ENCODE measurements around the gene CACNG4. TPM values are rescaled to one million over a fixed set of nuclear protein-coding genes. Genes with fewer than 3 reads are reported as not detected.

CACNG4 gene
- total RNA-seq, 4 donors from 2014 or later: not detected

DNA sequence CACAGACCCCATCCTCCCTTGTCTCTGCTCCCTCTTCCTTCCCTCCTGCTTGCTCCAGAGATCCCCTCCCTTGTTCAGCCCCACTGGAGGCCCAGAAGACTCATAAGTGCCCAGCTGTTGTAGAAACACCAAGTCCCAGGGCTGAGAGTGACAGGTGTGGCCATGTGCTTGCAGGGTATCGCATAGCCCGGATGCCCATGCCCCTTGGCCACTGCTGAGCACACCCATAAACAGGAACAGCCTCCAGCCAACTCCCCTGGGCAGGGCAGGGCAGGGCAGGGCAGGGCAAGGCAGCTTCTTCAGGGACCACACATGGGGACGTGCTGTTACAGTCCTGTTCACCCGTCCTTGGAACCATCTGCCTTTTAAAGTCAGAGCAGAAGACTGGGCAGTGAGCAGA lies 81.9 kb downstream of the CACNG4 start:
- Histone ChIP-seq H3K27ac (peak overlapping the region; percentile 97 to 98 (median 98)), H3K9me3 (no peaks in the 10 kb centered on the region), H3K4me3 (peak overlapping the region; percentile 14 to 70 (median 56)), H3K27me3 (no peaks in the 10 kb centered on the region), H3K4me1 (peaks cover 46 to 59% of the 10 kb centered on the region in 2 donors), H3K36me3 (peaks cover 0 to 17% of the 10 kb centered on the region in 2 donors)
- TF ChIP-seq, protein P1, sequence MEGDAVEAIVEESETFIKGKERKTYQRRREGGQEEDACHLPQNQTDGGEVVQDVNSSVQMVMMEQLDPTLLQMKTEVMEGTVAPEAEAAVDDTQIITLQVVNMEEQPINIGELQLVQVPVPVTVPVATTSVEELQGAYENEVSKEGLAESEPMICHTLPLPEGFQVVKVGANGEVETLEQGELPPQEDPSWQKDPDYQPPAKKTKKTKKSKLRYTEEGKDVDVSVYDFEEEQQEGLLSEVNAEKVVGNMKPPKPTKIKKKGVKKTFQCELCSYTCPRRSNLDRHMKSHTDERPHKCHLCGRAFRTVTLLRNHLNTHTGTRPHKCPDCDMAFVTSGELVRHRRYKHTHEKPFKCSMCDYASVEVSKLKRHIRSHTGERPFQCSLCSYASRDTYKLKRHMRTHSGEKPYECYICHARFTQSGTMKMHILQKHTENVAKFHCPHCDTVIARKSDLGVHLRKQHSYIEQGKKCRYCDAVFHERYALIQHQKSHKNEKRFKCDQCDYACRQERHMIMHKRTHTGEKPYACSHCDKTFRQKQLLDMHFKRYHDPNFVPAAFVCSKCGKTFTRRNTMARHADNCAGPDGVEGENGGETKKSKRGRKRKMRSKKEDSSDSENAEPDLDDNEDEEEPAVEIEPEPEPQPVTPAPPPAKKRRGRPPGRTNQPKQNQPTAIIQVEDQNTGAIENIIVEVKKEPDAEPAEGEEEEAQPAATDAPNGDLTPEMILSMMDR (IDR thresholded peaks at IDR 0.05 in 4 of 5, conservative IDR thresholded peaks at IDR 0.05 in 1 of 5): no peak
- TF ChIP-seq POLR2A (IDR thresholded peaks at IDR 0.05): peak; percentile 61 to 80
- intact Hi-C loops (cut with DNase I; ENCODE audit: low total_unique reads): loop anchor here (5.0 to 10.0 kb wide), 5 partner anchors 51 to 1484 kb away; partner anchors contain the start of genes AXIN2, HELZ and PRKAR1A
- peak; percentile 52 to 59 for ATAC-seq
- in situ Hi-C loops (cut with MboI; ENCODE audit: low sequenced_read_pairs in 4 of 4): loop anchor here in 1 of 4 donors (10.0 kb wide), 1 partner anchor 58 kb away; no protein-coding TSS in a partner anchor
- peak; percentile 93 to 98 for DNase-seq

DNA sequence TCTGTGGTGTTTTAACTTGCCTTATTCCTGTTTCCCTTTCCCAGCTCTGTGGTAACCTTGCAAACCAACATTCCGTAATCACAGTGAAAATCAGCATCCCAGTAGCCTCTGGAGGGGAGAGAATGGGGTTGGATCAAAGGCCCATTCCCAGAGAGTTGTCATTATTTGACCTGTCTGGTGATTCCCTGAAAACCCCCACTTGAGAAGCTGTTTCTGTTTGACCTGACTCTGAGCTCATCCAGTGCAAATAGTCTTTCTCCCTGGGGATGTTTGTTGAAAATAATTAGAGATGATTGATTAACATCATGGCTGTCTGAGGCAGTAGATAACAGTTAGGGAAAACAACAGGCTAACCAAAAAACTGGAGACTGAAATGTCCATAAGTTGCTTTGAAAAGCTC lies 82.9 kb downstream of the CACNG4 start:
- intact Hi-C loops (cut with DNase I; ENCODE audit: low total_unique reads) (loop anchor here (5.0 to 10.0 kb wide), 5 partner anchors 50 to 1485 kb away; partner anchors contain the start of genes AXIN2, HELZ and PRKAR1A), in situ Hi-C loops (cut with MboI; ENCODE audit: low sequenced_read_pairs in 4 of 4) (loop anchor here in 1 of 4 donors (10.0 kb wide), 1 partner anchor 57 kb away; no protein-coding TSS in a partner anchor)
- H3K9me3 ChIP-seq: no peaks in the 10 kb centered on the region
- no peaks in the 10 kb centered on the region for H3K27me3 ChIP-seq
- peaks cover 0 to 17% of the 10 kb centered on the region in 2 donors for H3K36me3 ChIP-seq
- ATAC-seq (no peak), DNase-seq (no peak)
- H3K4me1 ChIP-seq: peaks cover 51 to 66% of the 10 kb centered on the region in 2 donors
- TF ChIP-seq, protein P1 (IDR thresholded peaks at IDR 0.05 in 4 of 5, conservative IDR thresholded peaks at IDR 0.05 in 1 of 5): no peak
- TF ChIP-seq POLR2A (IDR thresholded peaks at IDR 0.05): no peak
- H3K4me3 ChIP-seq: peak overlapping the region in 2 of 4 donors; percentile 14 to 70
- H3K27ac ChIP-seq: peak overlapping the region; percentile 97 to 98 (median 98)

DNA sequence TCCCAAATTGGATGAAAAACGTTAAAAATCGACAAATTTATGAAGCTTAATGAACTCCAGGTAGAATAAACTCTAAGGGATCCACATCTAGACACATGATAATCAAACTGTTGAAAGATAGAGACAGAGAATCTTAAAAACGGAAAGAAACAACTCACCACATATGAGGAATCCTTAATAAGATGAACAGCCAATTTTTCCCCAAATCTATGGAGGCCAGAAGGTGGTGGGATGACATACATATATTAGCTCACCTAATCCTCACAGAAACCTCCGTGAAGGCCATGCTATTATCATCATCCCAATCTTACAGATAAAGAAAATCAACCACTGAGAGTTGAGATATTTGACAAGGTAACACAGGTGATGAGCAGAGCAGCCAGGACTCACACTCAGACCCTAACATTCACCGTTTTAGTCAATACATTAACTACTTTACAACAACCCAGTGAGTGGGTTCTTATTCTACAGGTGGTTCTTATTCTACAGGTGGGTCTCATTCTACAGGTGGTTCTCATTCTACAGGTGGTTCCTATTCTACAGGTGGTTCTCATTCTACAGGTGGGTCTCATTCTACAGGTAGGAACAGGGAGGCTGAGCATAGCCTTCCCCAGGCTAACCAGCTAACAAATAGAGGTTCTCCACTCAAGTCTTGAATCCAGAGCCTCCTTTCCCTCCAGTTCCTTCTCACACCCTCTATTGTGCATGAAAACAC lies 84.7 kb downstream of the CACNG4 start:
- in situ Hi-C loops (cut with MboI; ENCODE audit: low sequenced_read_pairs in 4 of 4): loop anchor here in 1 of 4 donors (10.0 kb wide), 1 partner anchor 56 kb away; no protein-coding TSS in a partner anchor
- H3K9me3 ChIP-seq: no peaks in the 10 kb centered on the region
- peaks cover 61 to 69% of the 10 kb centered on the region in 2 donors for H3K4me1 ChIP-seq
- DNase-seq (no peak), ATAC-seq (no peak)
- peaks cover 0 to 17% of the 10 kb centered on the region in 2 donors for H3K36me3 ChIP-seq
- H3K27ac ChIP-seq: peak overlapping the region; percentile 97 to 98 (median 98)
- peak overlapping the region in 1 of 4 donors; percentile 22 for H3K4me3 ChIP-seq
- no peak for TF ChIP-seq POLR2A (IDR thresholded peaks at IDR 0.05)
- TF ChIP-seq, protein P1 (IDR thresholded peaks at IDR 0.05 in 4 of 5, conservative IDR thresholded peaks at IDR 0.05 in 1 of 5): no peak
- no peaks in the 10 kb centered on the region for H3K27me3 ChIP-seq
- intact Hi-C loops (cut with DNase I; ENCODE audit: low total_unique reads): loop anchor here (5.0 to 10.0 kb wide), 5 partner anchors 48 to 1487 kb away; partner anchors contain the start of genes AXIN2, HELZ and PRKAR1A

DNA sequence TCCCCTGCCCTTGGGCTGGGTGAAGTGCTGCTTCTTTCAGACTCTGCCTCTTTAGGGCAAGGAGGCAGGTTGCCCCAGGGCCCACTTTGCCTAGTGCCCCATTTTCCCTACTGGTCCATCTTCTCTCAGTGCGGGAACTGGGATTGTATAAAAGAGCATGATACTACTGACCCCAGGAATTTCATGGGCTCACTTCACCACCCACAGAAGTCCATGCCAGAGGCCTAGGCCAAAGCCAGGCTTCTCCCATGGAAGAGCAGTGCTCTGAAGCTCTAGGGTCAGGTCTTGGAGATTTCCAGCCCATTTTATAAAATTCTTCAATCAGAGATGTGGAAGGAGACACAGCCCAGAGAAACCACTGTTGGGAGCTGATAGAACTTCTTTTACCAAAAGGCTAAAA lies 85.6 kb downstream of the CACNG4 start:
- intact Hi-C loops (cut with DNase I; ENCODE audit: low total_unique reads): no loop called here
- H3K36me3 ChIP-seq: peaks cover 0 to 23% of the 10 kb centered on the region in 2 donors
- H3K4me1 ChIP-seq: peaks cover 62 to 69% of the 10 kb centered on the region in 2 donors
- H3K27ac ChIP-seq: peak overlapping the region; percentile 97 to 98 (median 98)
- in situ Hi-C loops (cut with MboI; ENCODE audit: low sequenced_read_pairs in 4 of 4): no loop called here
- H3K27me3 ChIP-seq: no peaks in the 10 kb centered on the region
- H3K9me3 ChIP-seq: no peaks in the 10 kb centered on the region
- ATAC-seq (no peak), DNase-seq (peak in 1 of 2 donors; percentile 8)
- H3K4me3 ChIP-seq: peak overlapping the region in 1 of 4 donors; percentile 22
- no peak for TF ChIP-seq POLR2A (IDR thresholded peaks at IDR 0.05)
- TF ChIP-seq, protein P1 (IDR thresholded peaks at IDR 0.05 in 4 of 5, conservative IDR thresholded peaks at IDR 0.05 in 1 of 5): no peak
